Activated T-helper 2 cell treated with anti-CD3 and anti-CD28 coated beads, Interferon-gamma antibody, Interleukin-2, Interleukin-4, amounts not matched to agents 10 μg/mL and 5 μg/mL and 100 μg/mL, durations not matched to agents 14 hours and 24 hours and 36 hours (primary cell): ENCODE results near the gene PAK5. TPM values are rescaled to one million over a fixed set of nuclear protein-coding genes. Genes with fewer than 3 reads are reported as not detected.

Source experiments
- DNase-seq: peaks from one replicate; pipeline ENCODE4 v3.0.0; 2021; ENCODE audit warnings: low spot score
- H3K27ac Mint-ChIP-seq: one replicate; pipeline ENCODE4 v1.8.0; 2021; ENCODE audit warnings: mixed read lengths
- H3K27me3 Mint-ChIP-seq: one replicate; pipeline ENCODE4 v1.8.0; 2021; ENCODE audit warnings: low read depth, mixed read lengths
- H3K36me3 Mint-ChIP-seq: one replicate; pipeline ENCODE4 v1.8.0; 2021; ENCODE audit warnings: low read depth, mixed read lengths
- H3K4me1 Mint-ChIP-seq: one replicate; pipeline ENCODE4 v1.8.0; 2021; ENCODE audit warnings: low read depth, mixed read lengths
- H3K4me3 Mint-ChIP-seq: one replicate; pipeline ENCODE4 v1.8.0; 2021; ENCODE audit warnings: low read depth, mild to moderate bottlenecking, moderate library complexity, mixed read lengths
- H3K9me3 Mint-ChIP-seq: one replicate; pipeline ENCODE4 v1.8.0; 2021; ENCODE audit warnings: mixed read lengths
- intact Hi-C: fragments of 100-400 bp; cut with micrococcal nuclease; formaldehyde crosslinking; loops from one replicate; pipeline ENCODE4 v1.15.1; 2023
- total RNA-seq: library from RNA; stranded (reverse); gene quantifications from 2 replicates; pipeline ENCODE4 v1.2.3, GENCODE V29; 2022

Gene PAK5
- total RNA-seq, 1 donor from 2014 or later: not detected

GRCh38 chr20:9500121-9500520 is 338.8 kb downstream of the PAK5 start:
- H3K9me3 Mint-ChIP-seq: no peaks in the 10 kb centered on the region
- intact Hi-C loops: no loop called here
- DNase-seq: no peak
- H3K27ac Mint-ChIP-seq: no peak overlapping the region
- no peaks in the 10 kb centered on the region for H3K27me3 Mint-ChIP-seq
- no peaks in the 10 kb centered on the region for H3K36me3 Mint-ChIP-seq
- no peaks in the 10 kb centered on the region for H3K4me1 Mint-ChIP-seq
- no peak overlapping the region for H3K4me3 Mint-ChIP-seq

GRCh38 chr20:9499126-9499899 is 339.6 kb downstream of the PAK5 start:
- H3K9me3 Mint-ChIP-seq: no peaks in the 10 kb centered on the region
- DNase-seq: no peak
- no peak overlapping the region for H3K4me3 Mint-ChIP-seq
- H3K4me1 Mint-ChIP-seq: no peaks in the 10 kb centered on the region
- H3K27ac Mint-ChIP-seq: no peak overlapping the region
- intact Hi-C loops: no loop called here
- no peaks in the 10 kb centered on the region for H3K36me3 Mint-ChIP-seq
- no peaks in the 10 kb centered on the region for H3K27me3 Mint-ChIP-seq

- H3K4me1 Mint-ChIP-seq: no peaks in the 10 kb centered on the region
- no peak overlapping the region for H3K27ac Mint-ChIP-seq
- no peak overlapping the region for H3K4me3 Mint-ChIP-seq
- H3K27me3 Mint-ChIP-seq: no peaks in the 10 kb centered on the region
- no peaks in the 10 kb centered on the region for H3K9me3 Mint-ChIP-seq
- no peak for DNase-seq
- no peaks in the 10 kb centered on the region for H3K36me3 Mint-ChIP-seq
- intact Hi-C loops: no loop called here
These were observed 340.6 kb downstream of the PAK5 start for GRCh38 chr20:9498322-9498721.

- Mint-ChIP-seq H3K4me1 (no peaks in the 10 kb centered on the region), H3K27me3 (no peaks in the 10 kb centered on the region), H3K4me3 (no peak overlapping the region), H3K27ac (no peak overlapping the region), H3K36me3 (no peaks in the 10 kb centered on the region), H3K9me3 (no peaks in the 10 kb centered on the region)
- no peak for DNase-seq
- intact Hi-C loops: no loop called here
These were observed 342.7 kb downstream of the PAK5 start for GRCh38 chr20:9496155-9496554.

DNA sequence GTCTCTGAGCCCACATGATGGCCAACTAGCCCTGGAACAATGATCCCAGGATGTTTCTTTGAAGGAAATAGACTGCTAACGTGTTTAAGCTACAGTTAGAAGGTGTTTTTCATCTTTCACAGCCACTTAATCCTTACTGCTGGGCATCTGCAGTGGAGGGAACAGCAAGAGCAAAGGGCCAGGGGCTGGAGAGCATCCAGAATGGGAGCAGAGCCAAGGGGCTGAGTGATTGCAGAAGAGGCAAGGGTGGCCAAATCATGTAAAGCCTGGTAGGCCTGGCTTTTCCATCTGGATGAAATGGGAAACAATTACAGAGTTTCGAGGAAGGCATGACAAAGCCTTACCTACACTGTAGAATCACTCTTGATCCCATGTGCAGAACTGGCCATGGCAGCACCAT is 343.2 kb downstream of the PAK5 start:
- DNase-seq: no peak
- H3K27me3 Mint-ChIP-seq: no peaks in the 10 kb centered on the region
- H3K27ac Mint-ChIP-seq: no peak overlapping the region
- H3K36me3 Mint-ChIP-seq: no peaks in the 10 kb centered on the region
- intact Hi-C loops: no loop called here
- no peaks in the 10 kb centered on the region for H3K9me3 Mint-ChIP-seq
- H3K4me3 Mint-ChIP-seq: no peak overlapping the region
- H3K4me1 Mint-ChIP-seq: no peaks in the 10 kb centered on the region

- Mint-ChIP-seq H3K4me3 (no peak overlapping the region), H3K27me3 (no peaks in the 10 kb centered on the region), H3K9me3 (no peaks in the 10 kb centered on the region), H3K36me3 (no peaks in the 10 kb centered on the region), H3K27ac (no peak overlapping the region), H3K4me1 (no peaks in the 10 kb centered on the region)
- intact Hi-C loops: no loop called here
- no peak for DNase-seq
These were observed 345.1 kb downstream of the PAK5 start for GRCh38 chr20:9493803-9494202.

DNA sequence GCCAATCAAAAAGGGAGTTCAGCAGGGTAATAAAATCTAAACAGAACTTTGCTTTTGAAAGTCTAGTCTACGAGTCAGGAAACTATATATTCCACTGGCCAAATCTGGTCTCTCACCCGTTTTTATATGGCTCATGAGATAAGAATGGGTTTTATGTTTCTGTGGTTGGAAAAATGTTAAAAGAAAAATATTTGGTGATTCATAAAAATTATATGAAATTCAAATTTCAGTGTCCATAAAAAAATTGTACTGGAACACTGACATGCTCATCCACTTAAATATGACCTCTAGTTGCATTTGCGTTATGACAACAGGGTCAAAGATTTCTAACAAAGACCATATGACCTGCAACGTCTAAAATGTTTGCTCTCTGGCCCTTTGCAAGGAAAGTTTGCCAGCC is 346.8 kb downstream of the PAK5 start:
- intact Hi-C loops: no loop called here
- H3K4me1 Mint-ChIP-seq: no peaks in the 10 kb centered on the region
- H3K36me3 Mint-ChIP-seq: no peaks in the 10 kb centered on the region
- H3K27me3 Mint-ChIP-seq: no peaks in the 10 kb centered on the region
- no peak for DNase-seq
- no peak overlapping the region for H3K27ac Mint-ChIP-seq
- no peaks in the 10 kb centered on the region for H3K9me3 Mint-ChIP-seq
- no peak overlapping the region for H3K4me3 Mint-ChIP-seq

- H3K36me3 Mint-ChIP-seq: no peaks in the 10 kb centered on the region
- no peak for DNase-seq
- no peak overlapping the region for H3K4me3 Mint-ChIP-seq
- no peak overlapping the region for H3K27ac Mint-ChIP-seq
- intact Hi-C loops: no loop called here
- H3K4me1 Mint-ChIP-seq: no peaks in the 10 kb centered on the region
- H3K27me3 Mint-ChIP-seq: no peaks in the 10 kb centered on the region
- no peaks in the 10 kb centered on the region for H3K9me3 Mint-ChIP-seq
These were observed 347.6 kb downstream of the PAK5 start for GRCh38 chr20:9491324-9491723.

DNA sequence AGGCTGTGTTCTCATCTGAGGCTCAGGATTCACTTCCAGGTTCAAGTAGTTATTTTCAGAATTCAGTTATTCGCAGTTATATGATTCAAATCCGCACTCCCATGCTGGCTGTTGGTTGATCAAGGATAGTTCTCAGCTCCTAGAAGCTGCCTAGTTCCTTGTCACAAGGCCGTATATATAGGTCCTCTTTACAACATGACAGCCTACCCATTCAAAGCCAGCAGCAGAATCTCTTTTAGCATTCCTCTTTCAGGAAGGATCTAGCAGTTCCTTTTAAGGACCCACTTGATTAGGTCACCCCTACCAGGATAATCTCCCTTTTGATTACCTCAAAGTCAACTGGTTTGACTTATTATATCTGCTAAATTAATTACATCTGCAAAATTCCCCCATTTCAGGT is 348.2 kb downstream of the PAK5 start:
- intact Hi-C loops: no loop called here

GRCh38 chr20:9490161-9490560 is 348.7 kb downstream of the PAK5 start:
- H3K4me3 Mint-ChIP-seq: no peak overlapping the region
- no peaks in the 10 kb centered on the region for H3K36me3 Mint-ChIP-seq
- intact Hi-C loops: no loop called here
- no peak for DNase-seq
- no peaks in the 10 kb centered on the region for H3K4me1 Mint-ChIP-seq
- no peaks in the 10 kb centered on the region for H3K9me3 Mint-ChIP-seq
- H3K27ac Mint-ChIP-seq: no peak overlapping the region
- H3K27me3 Mint-ChIP-seq: no peaks in the 10 kb centered on the region

More for the DNA sequence above, 348.2 kb downstream of the PAK5 start:
- DNase-seq: no peak
- no peaks in the 10 kb centered on the region for H3K27me3 Mint-ChIP-seq
- no peaks in the 10 kb centered on the region for H3K36me3 Mint-ChIP-seq
- H3K4me3 Mint-ChIP-seq: no peak overlapping the region
- no peak overlapping the region for H3K27ac Mint-ChIP-seq
- no peaks in the 10 kb centered on the region for H3K4me1 Mint-ChIP-seq
- H3K9me3 Mint-ChIP-seq: no peaks in the 10 kb centered on the region

- intact Hi-C loops: no loop called here
- H3K27me3 Mint-ChIP-seq: no peaks in the 10 kb centered on the region
- no peak for DNase-seq
- H3K9me3 Mint-ChIP-seq: no peaks in the 10 kb centered on the region
- H3K36me3 Mint-ChIP-seq: no peaks in the 10 kb centered on the region
- no peaks in the 10 kb centered on the region for H3K4me1 Mint-ChIP-seq
- H3K4me3 Mint-ChIP-seq: no peak overlapping the region
- no peak overlapping the region for H3K27ac Mint-ChIP-seq
These were observed 350.8 kb downstream of the PAK5 start for GRCh38 chr20:9488063-9488462.
